Dedifferentiated amniotic fluid mesenchymal stem cell (primary cell): Measurements from ENCODE around the gene SLU7.

Experiments used
- DNase-seq: peaks from one replicate; pipeline ENCODE4 v3.0.0-alpha.2; 2016; ENCODE audit errors: extremely low spot score

SLU7 gene

GRCh38 chr5:160419458-160420330 is 813 bp upstream of the SLU7 start:
- DNase-seq, result no peak

GRCh38 chr5:160399402-160400353 is 19.2 kb downstream of the SLU7 start, which contains the start of gene FAM200C:
TSS of gene FAM200C (minus strand) at chr5:160400054. CDS start at chr5:160395490, 4,564 bp downstream.
- DNase-seq, result peak; percentile 96

- no peak for DNase-seq
Observed at GRCh38 chr5:160398806-160399205, 20.1 kb downstream of the SLU7 start.

- no peak for DNase-seq
Observed at GRCh38 chr5:160397492-160397891, 21.4 kb downstream of the SLU7 start.

- DNase-seq, result no peak
Observed at GRCh38 chr5:160395111-160395510, 23.8 kb downstream of the SLU7 start.

- DNase-seq, result peak; percentile 44
Observed at GRCh38 chr5:160390787-160391696, 27.8 kb downstream of the SLU7 start.

GRCh38 chr5:160387445-160387844 is 31.4 kb downstream of the SLU7 start:
- no peak for DNase-seq

GRCh38 chr5:160385496-160385895 is 33.4 kb downstream of the SLU7 start:
- DNase-seq, result no peak

GRCh38 chr5:160384681-160385080 is 34.2 kb downstream of the SLU7 start:
- no peak for DNase-seq

- DNase-seq, result no peak
Observed at GRCh38 chr5:160382346-160382745, 36.5 kb downstream of the SLU7 start.

- DNase-seq, result no peak
Observed at GRCh38 chr5:160380041-160380440, 38.8 kb downstream of the SLU7 start.

GRCh38 chr5:160379511-160379910 is 39.4 kb downstream of the SLU7 start:
- DNase-seq, result no peak

GRCh38 chr5:160378330-160378729 is 40.6 kb downstream of the SLU7 start:
- no peak for DNase-seq

GRCh38 chr5:160377651-160378050 is 41.2 kb downstream of the SLU7 start:
- no peak for DNase-seq

GRCh38 chr5:160376416-160376815 is 42.5 kb downstream of the SLU7 start:
- DNase-seq, result no peak

- DNase-seq, result no peak
Observed at GRCh38 chr5:160375701-160376100, 43.2 kb downstream of the SLU7 start.

GRCh38 chr5:160375166-160375565 is 43.7 kb downstream of the SLU7 start:
- DNase-seq, result peak; percentile 51

- no peak for DNase-seq
Observed at GRCh38 chr5:160371294-160371693, 47.6 kb downstream of the SLU7 start.

GRCh38 chr5:160370713-160371034 is 48.2 kb downstream of the SLU7 start:
- DNase-seq, result no peak

GRCh38 chr5:160369990-160370712 is 48.7 kb downstream of the SLU7 start, which contains the start of gene C1QTNF2:
TSS of gene C1QTNF2 (minus strand) at chr5:160370626. CDS start at chr5:160355011, 15,615 bp downstream.
- peak; percentile 66 for DNase-seq

GRCh38 chr5:160367885-160368284 is 51.0 kb downstream of the SLU7 start:
- DNase-seq, result no peak
